ENCODE results near the gene GNAO1.
A peak's percentile ranks its signal among the peaks of the same experiment; 100 is the strongest.

Gene GNAO1

DNA sequence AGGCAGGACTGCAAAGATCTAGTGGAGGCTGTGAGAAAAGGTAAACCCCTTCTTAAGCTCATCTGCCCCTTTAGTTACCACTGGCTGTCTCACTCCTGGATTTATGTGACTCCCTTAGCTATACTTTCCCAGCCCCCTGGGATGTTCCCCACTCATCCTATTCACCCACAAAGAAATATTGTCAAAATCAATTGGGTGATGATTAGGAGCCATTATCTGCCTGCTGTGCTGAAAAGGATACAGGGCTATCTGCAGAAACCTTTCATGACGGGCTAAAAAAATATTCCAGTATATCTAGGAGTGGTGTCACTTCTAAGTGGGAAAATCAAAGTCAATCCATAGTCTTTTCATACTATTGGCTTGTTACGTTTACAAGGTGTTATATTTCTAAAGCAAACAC lies 8.0 kb upstream of the GNAO1 start:
- TF ChIP-seq ZNF274 (IDR thresholded peaks at IDR 0.05; ENCODE audit: low read length) (no peak), ZNF274 (tag by site-specific recombination; IDR thresholded peaks at IDR 0.05; ENCODE audit: borderline replicate concordance) (no peak), GLI4 (tag by site-specific recombination; IDR thresholded peaks at IDR 0.05) (no peak), ZNF140 (tag by site-specific recombination; IDR thresholded peaks at IDR 0.05) (no peak)
- TF ChIP-seq, protein P1, sequence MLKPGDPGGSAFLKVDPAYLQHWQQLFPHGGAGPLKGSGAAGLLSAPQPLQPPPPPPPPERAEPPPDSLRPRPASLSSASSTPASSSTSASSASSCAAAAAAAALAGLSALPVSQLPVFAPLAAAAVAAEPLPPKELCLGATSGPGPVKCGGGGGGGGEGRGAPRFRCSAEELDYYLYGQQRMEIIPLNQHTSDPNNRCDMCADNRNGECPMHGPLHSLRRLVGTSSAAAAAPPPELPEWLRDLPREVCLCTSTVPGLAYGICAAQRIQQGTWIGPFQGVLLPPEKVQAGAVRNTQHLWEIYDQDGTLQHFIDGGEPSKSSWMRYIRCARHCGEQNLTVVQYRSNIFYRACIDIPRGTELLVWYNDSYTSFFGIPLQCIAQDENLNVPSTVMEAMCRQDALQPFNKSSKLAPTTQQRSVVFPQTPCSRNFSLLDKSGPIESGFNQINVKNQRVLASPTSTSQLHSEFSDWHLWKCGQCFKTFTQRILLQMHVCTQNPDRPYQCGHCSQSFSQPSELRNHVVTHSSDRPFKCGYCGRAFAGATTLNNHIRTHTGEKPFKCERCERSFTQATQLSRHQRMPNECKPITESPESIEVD (tag by site-specific recombination; IDR thresholded peaks at IDR 0.05): no peak
- ChIA-PET POLR2A (no interaction called here), CTCF (interaction anchor here (1.5 kb wide), 1 partner anchor 135 kb away, joined by 6 read pairs; no protein-coding TSS in a partner anchor)
- H3K4me3 ChIP-seq (ENCODE audit: low read depth, low read length): no peak overlapping the region
- H3K9me3 ChIP-seq (ENCODE audit: control insufficient read depth, insufficient read depth, low read depth, low read length): no peaks in the 10 kb centered on the region
- H3K27ac ChIP-seq (ENCODE audit: extremely low read depth, low read depth, low read length): no peak overlapping the region
- no peaks in the 10 kb centered on the region for H3K36me3 ChIP-seq (ENCODE audit: control insufficient read depth in 2 of 2, insufficient read depth in 1 of 2, low read length in 2 of 2)
- H3K4me1 ChIP-seq (ENCODE audit: control insufficient read depth, insufficient read depth, low read length): no peaks in the 10 kb centered on the region

DNA sequence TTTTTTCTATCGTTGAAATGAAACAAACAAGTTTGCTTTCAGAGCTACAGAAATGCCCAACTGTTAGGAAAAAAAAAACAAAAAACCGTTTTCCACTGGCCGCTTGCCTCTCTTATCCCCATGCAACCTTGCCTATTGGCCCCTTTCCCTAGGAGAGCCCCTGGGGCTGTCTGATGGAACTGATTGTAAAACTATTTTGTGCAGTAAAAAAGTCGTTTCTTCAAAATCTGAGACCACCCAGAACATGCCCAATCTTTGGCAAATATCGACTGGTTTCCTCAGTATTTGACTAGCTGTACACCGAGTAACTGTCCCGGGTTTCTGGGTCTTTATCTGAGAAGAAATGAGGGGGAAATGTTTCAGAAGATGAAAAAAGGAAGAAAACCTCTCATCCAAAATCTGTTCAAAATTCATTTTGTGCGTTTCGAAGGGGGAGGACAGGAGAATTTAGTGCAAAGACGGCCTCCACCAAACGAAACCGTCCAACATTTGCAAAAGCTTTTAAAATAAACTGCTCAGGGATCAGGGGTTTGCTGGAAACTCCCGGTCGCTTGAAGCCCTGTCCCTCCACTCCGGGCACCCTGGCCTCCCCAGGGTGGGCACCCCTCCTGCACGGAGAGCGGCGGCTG lies 1.1 kb upstream of the GNAO1 start:
- Histone ChIP-seq H3K4me3 (ENCODE audit: low read depth, low read length) (peak overlapping the region; percentile 53), H3K9me3 (ENCODE audit: control insufficient read depth, insufficient read depth, low read depth, low read length) (no peaks in the 10 kb centered on the region), H3K27ac (ENCODE audit: extremely low read depth, low read depth, low read length) (0 out of 2 replicates have a peak overlapping the region, but pooled peaks have one; percentile 31), H3K4me1 (ENCODE audit: control insufficient read depth, insufficient read depth, low read length) (no peaks in the 10 kb centered on the region), H3K36me3 (ENCODE audit: control insufficient read depth in 2 of 2, insufficient read depth in 1 of 2, low read length in 2 of 2) (no peaks in the 10 kb centered on the region)
- CTCF ChIA-PET: interaction anchor here (0.6 to 1.6 kb wide), 3 partner anchors 13 to 121 kb away, joined by 3 to 4 read pairs (median 3); no protein-coding TSS in a partner anchor
- TF ChIP-seq BCL11A (tag by site-specific recombination; IDR thresholded peaks at IDR 0.05; ENCODE audit: low read depth) (no peak), ZBTB20 (tag by site-specific recombination; IDR thresholded peaks at IDR 0.05) (peak; percentile 28; the same call in 1 of the 2 replicates)
- TF ChIP-seq, protein P2, sequence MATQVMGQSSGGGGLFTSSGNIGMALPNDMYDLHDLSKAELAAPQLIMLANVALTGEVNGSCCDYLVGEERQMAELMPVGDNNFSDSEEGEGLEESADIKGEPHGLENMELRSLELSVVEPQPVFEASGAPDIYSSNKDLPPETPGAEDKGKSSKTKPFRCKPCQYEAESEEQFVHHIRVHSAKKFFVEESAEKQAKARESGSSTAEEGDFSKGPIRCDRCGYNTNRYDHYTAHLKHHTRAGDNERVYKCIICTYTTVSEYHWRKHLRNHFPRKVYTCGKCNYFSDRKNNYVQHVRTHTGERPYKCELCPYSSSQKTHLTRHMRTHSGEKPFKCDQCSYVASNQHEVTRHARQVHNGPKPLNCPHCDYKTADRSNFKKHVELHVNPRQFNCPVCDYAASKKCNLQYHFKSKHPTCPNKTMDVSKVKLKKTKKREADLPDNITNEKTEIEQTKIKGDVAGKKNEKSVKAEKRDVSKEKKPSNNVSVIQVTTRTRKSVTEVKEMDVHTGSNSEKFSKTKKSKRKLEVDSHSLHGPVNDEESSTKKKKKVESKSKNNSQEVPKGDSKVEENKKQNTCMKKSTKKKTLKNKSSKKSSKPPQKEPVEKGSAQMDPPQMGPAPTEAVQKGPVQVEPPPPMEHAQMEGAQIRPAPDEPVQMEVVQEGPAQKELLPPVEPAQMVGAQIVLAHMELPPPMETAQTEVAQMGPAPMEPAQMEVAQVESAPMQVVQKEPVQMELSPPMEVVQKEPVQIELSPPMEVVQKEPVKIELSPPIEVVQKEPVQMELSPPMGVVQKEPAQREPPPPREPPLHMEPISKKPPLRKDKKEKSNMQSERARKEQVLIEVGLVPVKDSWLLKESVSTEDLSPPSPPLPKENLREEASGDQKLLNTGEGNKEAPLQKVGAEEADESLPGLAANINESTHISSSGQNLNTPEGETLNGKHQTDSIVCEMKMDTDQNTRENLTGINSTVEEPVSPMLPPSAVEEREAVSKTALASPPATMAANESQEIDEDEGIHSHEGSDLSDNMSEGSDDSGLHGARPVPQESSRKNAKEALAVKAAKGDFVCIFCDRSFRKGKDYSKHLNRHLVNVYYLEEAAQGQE (tag by site-specific recombination; IDR thresholded peaks at IDR 0.05): no peak
- POLR2A ChIA-PET: no interaction called here

DNA sequence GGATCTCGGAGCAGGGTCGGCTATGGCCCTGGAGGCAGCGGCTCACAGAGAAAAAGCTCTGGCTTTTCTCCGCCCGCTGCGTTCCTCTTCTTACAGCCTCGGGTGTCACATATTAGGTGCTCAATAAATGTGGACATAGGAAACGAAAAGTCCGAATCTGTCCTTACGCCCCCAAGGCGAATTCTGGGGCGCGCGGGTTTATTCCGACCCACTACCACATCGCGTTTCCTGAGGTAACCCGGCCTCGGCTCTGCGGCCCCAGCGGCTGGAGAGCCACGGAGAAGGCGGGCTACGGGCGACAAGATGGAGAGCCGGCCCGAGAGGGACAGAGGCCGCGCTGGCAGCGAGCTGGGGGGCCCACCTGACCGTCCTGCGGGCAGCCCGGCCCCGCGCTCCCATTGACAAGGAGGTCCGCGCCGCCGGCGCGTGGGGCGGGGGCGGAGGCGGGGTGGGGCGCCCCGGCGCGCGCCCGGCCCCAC lies 573 bp upstream of the GNAO1 start:
- Histone ChIP-seq H3K4me1 (ENCODE audit: control insufficient read depth, insufficient read depth, low read length) (no peaks in the 10 kb centered on the region), H3K4me3 (ENCODE audit: low read depth, low read length) (peak overlapping the region; percentile 53), H3K36me3 (ENCODE audit: control insufficient read depth in 2 of 2, insufficient read depth in 1 of 2, low read length in 2 of 2) (no peaks in the 10 kb centered on the region), H3K27ac (ENCODE audit: extremely low read depth, low read depth, low read length) (peak overlapping the region; percentile 31; the same call in 1 of the 2 replicates), H3K9me3 (ENCODE audit: control insufficient read depth, insufficient read depth, low read depth, low read length) (no peaks in the 10 kb centered on the region)
- CTCF ChIA-PET: interaction anchor here (0.6 to 1.6 kb wide), 3 partner anchors 13 to 120 kb away, joined by 3 to 4 read pairs (median 3); no protein-coding TSS in a partner anchor
- POLR2A ChIA-PET: no interaction called here
- TF ChIP-seq, protein P3, sequence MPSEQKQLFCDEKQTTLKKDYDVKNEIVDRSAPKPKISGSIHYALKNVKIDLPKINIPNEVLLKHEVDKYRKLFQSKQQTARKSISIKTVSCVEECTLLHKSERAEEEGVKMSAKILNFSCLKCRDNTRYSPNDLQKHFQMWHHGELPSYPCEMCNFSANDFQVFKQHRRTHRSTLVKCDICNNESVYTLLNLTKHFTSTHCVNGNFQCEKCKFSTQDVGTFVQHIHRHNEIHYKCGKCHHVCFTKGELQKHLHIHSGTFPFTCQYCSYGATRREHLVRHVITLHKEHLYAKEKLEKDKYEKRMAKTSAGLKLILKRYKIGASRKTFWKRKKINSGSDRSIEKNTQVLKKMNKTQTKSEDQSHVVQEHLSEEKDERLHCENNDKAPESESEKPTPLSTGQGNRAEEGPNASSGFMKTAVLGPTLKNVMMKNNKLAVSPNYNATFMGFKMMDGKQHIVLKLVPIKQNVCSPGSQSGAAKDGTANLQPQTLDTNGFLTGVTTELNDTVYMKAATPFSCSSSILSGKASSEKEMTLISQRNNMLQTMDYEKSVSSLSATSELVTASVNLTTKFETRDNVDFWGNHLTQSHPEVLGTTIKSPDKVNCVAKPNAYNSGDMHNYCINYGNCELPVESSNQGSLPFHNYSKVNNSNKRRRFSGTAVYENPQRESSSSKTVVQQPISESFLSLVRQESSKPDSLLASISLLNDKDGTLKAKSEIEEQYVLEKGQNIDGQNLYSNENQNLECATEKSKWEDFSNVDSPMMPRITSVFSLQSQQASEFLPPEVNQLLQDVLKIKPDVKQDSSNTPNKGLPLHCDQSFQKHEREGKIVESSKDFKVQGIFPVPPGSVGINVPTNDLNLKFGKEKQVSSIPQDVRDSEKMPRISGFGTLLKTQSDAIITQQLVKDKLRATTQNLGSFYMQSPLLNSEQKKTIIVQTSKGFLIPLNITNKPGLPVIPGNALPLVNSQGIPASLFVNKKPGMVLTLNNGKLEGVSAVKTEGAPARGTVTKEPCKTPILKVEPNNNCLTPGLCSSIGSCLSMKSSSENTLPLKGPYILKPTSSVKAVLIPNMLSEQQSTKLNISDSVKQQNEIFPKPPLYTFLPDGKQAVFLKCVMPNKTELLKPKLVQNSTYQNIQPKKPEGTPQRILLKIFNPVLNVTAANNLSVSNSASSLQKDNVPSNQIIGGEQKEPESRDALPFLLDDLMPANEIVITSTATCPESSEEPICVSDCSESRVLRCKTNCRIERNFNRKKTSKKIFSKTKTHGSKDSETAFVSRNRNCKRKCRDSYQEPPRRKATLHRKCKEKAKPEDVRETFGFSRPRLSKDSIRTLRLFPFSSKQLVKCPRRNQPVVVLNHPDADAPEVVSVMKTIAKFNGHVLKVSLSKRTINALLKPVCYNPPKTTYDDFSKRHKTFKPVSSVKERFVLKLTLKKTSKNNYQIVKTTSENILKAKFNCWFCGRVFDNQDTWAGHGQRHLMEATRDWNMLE (tag by site-specific recombination; conservative IDR thresholded peaks at IDR 0.05; ENCODE audit: low read depth): no peak
- TF ChIP-seq, protein P4, sequence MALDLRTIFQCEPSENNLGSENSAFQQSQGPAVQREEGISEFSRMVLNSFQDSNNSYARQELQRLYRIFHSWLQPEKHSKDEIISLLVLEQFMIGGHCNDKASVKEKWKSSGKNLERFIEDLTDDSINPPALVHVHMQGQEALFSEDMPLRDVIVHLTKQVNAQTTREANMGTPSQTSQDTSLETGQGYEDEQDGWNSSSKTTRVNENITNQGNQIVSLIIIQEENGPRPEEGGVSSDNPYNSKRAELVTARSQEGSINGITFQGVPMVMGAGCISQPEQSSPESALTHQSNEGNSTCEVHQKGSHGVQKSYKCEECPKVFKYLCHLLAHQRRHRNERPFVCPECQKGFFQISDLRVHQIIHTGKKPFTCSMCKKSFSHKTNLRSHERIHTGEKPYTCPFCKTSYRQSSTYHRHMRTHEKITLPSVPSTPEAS (tag by site-specific recombination; IDR thresholded peaks at IDR 0.05): no peak
- TF ChIP-seq ZNF169 (tag by site-specific recombination; IDR thresholded peaks at IDR 0.05) (no peak), ZNF10 (tag by site-specific recombination; IDR thresholded peaks at IDR 0.05) (no peak)
- TF ChIP-seq, protein P5, sequence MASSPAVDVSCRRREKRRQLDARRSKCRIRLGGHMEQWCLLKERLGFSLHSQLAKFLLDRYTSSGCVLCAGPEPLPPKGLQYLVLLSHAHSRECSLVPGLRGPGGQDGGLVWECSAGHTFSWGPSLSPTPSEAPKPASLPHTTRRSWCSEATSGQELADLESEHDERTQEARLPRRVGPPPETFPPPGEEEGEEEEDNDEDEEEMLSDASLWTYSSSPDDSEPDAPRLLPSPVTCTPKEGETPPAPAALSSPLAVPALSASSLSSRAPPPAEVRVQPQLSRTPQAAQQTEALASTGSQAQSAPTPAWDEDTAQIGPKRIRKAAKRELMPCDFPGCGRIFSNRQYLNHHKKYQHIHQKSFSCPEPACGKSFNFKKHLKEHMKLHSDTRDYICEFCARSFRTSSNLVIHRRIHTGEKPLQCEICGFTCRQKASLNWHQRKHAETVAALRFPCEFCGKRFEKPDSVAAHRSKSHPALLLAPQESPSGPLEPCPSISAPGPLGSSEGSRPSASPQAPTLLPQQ (tag by site-specific recombination; IDR thresholded peaks at IDR 0.05): peak; percentile 95

Measured in HEK293 (cell line).